GM19395 (cell line): Measurements from ENCODE around the gene MYLK2.
"Not testable (repeated sequence)": the region's sequence is repeated elsewhere in the genome, so short reads cannot be mapped to it uniquely, and the experiment has no call there.

Source experiments
- ATAC-seq: cut with Tn5 transposase; IDR thresholded peaks from one replicate; pipeline ENCODE4 v1.9.1; 2021; ENCODE audit warnings: mild to moderate bottlenecking, moderate library complexity; ENCODE audit not compliant: unreplicated experiment

Gene MYLK2

DNA sequence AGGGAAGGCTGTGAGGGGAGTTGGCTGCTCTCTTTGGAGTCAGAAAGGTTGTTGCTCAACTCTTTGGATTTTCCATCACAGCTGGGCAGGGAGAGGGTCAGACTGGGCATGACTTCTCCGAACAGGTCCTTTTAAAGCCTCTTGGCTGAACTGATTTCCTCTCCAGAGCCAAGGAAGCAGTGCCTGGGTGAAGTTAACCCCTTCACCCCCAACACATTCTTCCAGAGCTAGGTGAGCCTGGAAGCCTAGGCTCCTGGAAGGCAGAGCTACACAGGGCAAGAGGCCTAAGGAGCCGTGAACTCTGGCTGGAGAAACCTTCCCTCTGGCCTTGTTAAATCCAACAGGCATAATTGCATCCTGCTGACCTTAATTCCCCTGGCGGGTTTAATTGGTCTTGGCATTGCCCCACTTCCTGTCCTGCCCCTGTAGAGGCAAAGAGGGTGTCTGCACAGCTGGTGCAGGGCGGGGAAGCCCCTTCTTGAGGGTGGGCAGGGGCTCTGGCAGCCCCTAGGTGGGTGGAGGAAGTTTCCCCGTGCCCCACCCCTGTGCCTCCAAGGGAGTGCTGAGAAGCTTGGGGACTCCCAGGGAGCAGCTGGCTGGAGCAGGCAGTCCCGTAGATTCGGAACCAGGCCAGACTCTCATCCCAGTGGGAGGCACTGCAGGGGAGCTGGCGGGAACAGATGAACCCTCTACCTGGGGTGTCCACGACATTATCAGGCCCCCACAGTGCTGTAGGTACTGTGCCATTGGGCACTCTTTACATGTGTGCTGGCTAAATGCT lies 3.6 kb upstream of the MYLK2 start:
- ATAC-seq, result no peak

DNA sequence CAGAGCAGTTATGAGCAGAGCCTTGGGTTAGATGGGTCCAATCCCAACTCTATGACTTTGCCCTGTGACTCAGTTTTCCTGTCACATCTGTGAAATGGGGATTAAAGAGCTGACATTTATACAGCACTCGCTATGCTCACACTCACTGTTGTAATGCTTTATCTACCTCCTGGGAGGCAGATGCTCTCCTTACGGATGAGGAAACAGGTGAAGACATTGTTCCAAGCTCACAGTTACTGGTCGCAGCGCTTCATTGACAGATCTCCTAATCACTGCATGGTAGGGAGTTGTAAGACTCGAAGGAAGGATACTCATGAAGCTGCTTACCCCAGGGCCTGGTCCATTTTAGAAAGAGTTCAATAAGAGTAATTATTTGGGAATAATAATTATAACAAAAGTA lies 2.9 kb upstream of the MYLK2 start:
- no peak for ATAC-seq

GRCh38 chr20:31817461-31817860 lies 1.7 kb upstream of the MYLK2 start:
- no peak for ATAC-seq

- no peak for ATAC-seq
Observed at GRCh38 chr20:31818376-31818908, 714 bp upstream of the MYLK2 start.

- no peak for ATAC-seq
Observed at GRCh38 chr20:31820228-31820627, 1.1 kb downstream of the MYLK2 start.

DNA sequence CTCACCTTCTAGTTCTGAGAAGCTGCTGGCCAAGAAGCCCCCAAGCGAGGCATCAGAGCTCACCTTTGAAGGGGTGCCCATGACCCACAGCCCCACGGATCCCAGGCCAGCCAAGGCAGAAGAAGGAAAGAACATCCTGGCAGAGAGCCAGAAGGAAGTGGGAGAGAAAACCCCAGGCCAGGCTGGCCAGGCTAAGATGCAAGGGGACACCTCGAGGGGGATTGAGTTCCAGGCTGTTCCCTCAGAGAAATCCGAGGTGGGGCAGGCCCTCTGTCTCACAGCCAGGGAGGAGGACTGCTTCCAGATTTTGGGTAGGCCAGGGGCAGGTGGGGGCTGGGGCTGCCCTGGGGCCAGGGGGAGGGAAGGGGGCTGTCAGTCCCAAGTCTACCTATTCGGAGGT lies 2.3 kb downstream of the MYLK2 start:
- ATAC-seq, result no peak

GRCh38 chr20:31822421-31823330 lies 3.5 kb downstream of the MYLK2 start:
- ATAC-seq, result no peak

DNA sequence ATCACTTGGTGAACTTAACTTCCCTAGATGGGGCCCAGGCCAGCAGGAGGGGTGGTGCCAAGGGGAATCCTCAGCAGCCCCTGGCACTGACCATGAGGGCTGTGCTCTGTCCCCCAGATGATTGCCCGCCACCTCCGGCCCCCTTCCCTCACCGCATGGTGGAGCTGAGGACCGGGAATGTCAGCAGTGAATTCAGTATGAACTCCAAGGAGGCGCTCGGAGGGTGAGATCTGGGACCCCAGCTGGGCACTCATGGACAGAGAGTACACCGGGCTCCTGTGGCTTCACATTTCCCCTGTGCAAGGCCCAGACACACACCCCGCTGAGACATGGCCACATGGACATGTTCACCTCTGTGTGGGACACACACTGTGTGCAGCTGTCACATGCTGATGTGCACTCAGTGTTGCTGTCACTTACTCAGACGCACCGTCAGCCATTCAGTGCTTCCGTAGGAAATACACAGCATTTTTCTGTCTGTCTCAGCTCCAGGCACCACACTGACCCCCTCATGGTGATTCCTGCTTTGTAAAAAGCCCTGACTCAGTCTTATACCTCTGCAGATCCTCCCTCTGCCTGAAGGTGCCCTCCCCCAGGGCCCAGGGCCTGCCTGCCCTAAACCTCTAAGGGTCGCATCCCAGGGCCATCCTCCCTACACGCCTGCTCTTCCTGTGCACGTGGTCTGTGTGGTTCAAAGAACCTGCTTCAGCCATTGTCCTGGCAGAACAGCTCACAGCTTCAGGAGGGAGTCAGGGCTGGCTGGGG lies 4.4 kb downstream of the MYLK2 start:
- ATAC-seq, result no peak

GRCh38 chr20:31824125-31824485 lies 4.9 kb downstream of the MYLK2 start:
- no peak for ATAC-seq

- no peak for ATAC-seq
Observed at GRCh38 chr20:31824554-31825313, 5.6 kb downstream of the MYLK2 start.

GRCh38 chr20:31826074-31826473 lies 6.9 kb downstream of the MYLK2 start:
- no peak for ATAC-seq

DNA sequence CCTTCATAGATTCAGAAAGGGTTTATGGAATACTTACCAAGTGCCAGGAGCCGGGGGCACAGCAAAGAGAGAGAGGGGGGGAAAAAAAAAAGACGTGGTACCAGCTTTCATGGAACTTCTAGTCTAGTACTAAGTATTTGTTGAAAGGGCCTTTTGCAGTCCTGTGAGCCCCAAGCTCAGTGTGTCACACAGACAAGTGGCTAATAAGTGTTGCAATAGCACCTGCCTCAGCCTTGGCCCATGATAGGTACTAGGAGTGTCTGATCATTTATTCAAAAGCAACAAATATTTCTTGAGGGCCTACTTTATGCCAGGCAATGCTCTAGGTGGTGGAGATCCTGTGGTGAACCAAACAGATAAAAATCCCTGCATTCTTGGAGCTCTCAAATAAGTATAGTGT lies 7.9 kb downstream of the MYLK2 start:
- ATAC-seq, result no peak

DNA sequence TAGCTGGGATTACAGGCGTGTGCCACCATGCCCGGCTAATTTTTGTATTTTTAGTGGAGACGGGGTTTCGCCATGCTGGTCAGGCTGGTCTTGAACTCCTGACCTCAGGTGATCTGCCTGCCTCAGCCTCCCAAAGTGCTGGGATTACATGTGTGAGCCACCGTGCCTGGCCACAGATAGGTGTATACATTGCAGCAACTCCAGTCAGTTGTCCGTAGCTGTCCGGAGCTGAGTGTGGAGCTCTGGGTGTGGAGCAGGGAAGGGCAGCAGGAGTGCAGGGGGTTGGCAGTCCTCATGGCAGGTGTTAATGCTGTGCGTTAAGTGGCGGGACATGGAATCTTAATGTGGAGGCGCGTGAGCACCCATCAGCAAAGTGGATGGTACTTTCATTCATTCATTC lies 8.9 kb downstream of the MYLK2 start:
- not testable (repeated sequence) for ATAC-seq

DNA sequence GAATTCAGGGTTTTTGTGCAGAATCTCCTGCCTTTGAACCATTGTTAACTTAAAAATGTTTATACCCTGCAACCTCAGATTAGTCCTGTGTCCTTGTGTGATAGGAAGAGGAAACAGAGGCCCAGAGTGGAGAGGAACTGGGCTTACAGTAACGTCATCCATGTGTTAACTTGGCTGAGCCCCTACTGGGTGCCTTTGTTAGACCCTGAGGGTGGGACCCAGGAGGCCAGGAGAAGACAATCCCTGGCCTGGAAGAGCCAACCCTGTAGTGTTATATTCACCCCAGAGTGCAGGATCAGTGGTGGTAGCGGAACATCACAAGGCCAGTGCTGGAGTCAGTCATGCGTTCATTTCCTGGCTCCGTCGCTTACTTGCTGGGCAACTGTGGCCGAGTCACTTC lies 10.6 kb downstream of the MYLK2 start:
- ATAC-seq, result no peak

GRCh38 chr20:31830406-31830981 lies 11.3 kb downstream of the MYLK2 start:
- ATAC-seq, result no peak

DNA sequence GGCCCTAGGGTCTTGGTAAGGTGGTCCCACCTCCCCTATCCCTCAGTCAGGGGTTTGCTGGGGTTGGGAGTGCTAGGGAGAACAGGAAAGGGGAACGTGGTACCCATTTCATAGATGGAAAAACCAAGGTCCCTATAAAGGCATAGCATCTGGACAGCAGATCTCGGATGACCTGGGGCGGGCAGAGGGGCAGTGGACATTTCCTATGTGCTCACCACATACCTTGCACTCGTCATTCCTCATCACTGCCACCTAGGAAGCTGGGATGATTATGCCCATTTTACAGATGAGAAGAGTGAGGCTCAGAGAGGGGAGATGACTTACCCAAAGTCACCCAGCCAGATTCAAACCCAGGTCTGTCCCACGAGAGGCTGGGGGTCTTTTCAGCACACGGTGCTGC lies 12.1 kb downstream of the MYLK2 start:
- no peak for ATAC-seq

DNA sequence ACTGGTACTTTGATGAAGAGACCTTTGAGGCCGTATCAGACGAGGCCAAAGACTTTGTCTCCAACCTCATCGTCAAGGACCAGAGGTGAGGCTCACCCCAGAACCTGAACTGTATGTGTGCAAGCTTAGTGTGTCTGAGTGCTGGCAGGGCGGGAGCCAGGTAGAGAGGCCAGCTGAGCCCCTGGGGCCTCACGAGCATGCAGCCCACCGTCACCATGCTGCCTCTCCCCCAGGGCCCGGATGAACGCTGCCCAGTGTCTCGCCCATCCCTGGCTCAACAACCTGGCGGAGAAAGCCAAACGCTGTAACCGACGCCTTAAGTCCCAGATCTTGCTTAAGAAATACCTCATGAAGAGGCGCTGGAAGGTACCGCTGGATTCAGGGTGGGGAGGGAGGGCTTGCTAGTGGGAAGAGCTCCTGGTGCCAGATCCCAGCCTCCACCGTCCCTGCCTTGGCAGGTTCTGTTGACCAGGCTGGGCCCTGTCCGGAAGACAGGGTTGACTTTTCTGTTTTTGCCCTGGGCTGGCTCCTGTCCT lies 12.7 kb downstream of the MYLK2 start:
- ATAC-seq, result no peak

GRCh38 chr20:31833130-31833930 lies 14.2 kb downstream of the MYLK2 start:
- ATAC-seq, result no peak

DNA sequence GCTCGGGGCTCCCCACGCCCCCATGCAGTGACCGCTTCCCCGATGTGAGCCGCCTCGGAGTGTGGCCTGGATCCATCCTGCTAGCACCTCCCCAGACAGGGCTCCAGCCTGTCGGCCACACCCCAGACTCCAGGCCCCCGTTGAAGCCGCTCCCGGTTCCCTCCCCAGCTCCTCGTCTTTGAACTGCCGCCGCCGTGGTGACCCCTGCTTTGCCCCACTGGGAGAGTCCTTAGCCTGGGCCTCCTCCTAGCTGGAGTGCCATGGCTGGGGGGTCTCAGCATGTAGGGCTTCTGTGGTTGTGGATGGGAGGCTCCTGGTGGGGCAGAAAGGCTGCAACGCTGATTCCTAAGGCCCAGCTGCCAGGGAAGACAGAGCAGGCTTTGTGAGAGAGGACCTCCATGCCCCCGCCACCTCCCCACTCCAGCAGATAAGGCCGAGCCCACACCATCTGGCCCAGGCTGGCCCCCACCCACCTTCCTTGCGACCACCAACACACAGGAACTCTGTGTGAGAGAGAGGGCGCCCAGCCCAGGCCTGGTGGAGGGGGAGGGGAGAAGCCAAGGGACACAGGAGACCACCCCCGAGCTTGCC lies 14.9 kb downstream of the MYLK2 start:
- ATAC-seq, result no peak
